Measurements from ENCODE around the gene ADAMTSL1.

DNA sequence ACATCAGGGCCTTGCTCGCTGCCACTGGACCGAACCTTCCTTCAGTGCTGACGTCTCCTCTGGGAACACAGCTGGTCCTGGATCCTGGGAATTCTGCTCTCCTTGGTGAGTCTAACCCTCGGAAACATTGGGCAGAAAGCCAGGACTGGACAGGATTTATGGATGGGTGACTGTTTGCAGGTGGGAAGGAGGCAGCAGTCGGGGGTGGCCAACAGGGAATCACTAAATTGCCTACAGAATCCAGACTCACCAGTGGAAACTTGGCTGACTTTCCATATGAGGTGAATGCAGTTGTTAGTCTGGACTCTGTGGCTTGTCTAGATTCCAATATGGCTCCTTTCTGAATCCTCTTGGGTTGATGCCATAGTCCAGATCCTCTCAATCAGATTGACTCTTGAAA lies 355.9 kb downstream of the ADAMTSL1 start:
- TF ChIP-seq, protein P1, sequence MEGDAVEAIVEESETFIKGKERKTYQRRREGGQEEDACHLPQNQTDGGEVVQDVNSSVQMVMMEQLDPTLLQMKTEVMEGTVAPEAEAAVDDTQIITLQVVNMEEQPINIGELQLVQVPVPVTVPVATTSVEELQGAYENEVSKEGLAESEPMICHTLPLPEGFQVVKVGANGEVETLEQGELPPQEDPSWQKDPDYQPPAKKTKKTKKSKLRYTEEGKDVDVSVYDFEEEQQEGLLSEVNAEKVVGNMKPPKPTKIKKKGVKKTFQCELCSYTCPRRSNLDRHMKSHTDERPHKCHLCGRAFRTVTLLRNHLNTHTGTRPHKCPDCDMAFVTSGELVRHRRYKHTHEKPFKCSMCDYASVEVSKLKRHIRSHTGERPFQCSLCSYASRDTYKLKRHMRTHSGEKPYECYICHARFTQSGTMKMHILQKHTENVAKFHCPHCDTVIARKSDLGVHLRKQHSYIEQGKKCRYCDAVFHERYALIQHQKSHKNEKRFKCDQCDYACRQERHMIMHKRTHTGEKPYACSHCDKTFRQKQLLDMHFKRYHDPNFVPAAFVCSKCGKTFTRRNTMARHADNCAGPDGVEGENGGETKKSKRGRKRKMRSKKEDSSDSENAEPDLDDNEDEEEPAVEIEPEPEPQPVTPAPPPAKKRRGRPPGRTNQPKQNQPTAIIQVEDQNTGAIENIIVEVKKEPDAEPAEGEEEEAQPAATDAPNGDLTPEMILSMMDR (IDR thresholded peaks at IDR 0.05): no peak
- no peak for TF ChIP-seq ZFX (IDR thresholded peaks at IDR 0.05; ENCODE audit: borderline replicate concordance)

Data from 22Rv1 (cell line).